ENCODE data around the gene PIK3R4.

The PIK3R4 gene

DNA sequence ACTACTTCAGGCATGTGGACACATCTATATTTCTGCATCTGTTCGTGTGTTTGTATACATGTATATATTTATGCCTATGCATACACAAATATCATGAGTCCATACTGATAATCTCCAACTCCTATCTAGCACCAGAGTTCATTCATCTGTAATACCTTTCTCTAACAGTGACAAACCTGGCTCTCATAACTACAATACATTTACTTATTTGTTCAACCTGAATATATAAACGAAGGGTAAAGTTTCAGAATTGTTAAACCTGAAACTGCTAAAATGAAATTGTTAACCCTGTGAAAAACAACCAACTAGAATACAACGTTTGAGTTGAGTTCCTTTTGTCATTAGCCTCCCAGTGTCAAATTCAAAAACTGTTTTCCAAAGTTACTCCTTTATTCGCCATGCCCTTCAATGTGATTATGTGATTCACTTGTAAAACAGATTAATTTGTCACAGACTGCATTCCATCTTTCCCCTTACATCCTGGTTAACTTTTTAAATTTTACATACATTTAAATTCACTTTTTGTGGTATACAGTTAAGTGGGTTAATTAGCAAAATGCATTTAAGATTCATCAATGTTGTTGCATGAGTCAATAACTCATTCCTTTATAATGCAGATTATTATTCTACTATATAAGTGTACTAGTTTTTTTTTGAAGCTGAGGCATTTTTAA, 58.5 kb downstream of the PIK3R4 start:
- DNase-seq = no peak

DNA sequence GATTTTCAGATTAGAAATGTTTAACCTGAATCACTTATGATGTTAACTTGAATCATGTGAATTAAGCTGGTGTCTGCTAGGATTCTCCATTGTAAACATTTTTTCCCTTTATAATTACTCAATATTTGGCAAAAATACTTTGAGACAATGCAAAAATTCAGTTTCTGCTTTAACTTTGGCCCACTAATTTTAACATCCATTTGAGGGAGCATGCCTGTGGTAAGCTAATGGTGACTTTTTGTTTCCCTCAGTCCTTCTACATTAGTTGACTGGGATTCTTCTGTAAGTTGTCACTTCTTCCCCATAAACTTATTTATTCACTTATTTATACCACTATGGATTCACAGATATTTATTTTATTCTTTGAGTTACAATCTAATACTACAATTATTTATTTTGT, 59.3 kb downstream of the PIK3R4 start:
- DNase-seq = no peak

DNA sequence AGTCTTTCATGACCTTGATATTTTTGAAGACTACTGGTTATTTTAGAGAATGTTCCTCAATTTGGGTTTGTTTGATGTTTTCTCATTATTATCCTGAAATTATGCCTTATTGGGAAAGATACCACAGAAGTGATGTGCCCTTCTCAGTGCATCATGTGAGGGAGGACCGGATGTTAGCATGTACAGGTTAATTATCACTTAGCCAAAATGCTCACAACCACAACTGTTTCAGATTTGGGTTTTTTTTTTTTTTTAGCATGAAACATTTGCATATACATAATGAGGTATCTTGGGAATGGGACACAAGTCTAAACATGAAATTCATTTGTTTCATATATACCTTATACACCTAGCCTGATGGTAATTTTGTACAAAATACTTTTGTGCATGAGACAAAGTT, 59.8 kb downstream of the PIK3R4 start:
- DNase-seq = no peak

GRCh38 chr3:130682131-130682530, 64.5 kb downstream of the PIK3R4 start:
- no peak for DNase-seq

DNA sequence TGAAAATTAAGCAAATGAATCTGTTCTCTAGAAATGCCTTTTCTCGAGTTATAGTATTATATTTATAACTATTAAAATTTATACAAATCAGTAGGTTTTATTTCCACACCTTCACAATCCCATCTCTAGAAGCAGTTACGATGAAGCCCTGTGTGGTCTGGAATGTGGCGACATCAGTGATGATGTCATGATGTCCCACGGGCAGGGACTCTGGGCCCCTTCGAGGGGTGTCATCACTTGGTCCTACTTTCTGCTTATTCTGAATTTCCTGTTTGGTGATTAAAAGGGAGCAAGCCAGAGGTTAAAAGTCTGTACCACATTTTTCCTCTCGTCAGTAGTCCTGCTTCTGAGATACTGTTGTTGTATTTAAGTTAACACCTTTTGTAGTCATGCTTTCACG, 67.4 kb downstream of the PIK3R4 start:
- DNase-seq = no peak

GRCh38 chr3:130677343-130677742, 69.3 kb downstream of the PIK3R4 start:
- DNase-seq = peak; percentile 66

DNA sequence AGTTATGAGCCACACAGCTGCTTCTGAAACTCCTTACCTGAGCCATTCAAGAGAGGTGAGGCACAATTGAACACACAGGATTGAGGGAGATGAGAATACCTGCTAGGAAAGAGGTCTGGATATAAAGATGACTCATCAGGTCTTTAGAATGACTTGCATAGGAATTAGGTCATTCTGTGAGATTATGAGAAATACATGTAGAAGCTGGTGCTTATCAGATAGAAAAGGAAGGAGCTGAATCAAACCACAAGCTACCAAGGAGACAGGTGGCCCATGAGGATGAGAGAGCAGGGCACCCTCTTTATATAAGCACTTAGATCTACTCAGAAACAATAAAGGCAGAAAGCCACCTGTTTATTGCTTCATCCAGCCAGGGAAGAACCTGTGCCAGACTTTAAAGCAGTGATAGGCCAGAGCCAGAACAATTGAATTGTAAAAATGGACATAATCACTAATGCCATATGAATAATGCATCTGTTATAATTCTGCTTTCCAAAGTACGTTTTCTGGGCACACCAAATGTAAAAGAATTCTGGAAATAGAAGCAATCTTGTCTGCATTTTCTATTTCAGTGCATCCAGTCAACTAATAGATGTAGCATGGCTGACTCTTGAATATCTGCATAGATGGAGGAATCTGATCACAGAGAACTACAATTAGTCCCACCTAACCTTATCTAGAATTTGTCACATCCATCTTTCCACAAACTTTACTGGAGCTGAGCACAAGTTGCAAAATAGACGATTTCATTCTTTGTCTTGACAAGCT, 74.9 kb downstream of the PIK3R4 start:
- peak; percentile 45 for DNase-seq

GRCh38 chr3:130669740-130670139, 76.9 kb downstream of the PIK3R4 start:
- DNase-seq = no peak

- DNase-seq = peak; percentile 40
These were observed 83.5 kb downstream of the PIK3R4 start for GRCh38 chr3:130663092-130663491.

DNA sequence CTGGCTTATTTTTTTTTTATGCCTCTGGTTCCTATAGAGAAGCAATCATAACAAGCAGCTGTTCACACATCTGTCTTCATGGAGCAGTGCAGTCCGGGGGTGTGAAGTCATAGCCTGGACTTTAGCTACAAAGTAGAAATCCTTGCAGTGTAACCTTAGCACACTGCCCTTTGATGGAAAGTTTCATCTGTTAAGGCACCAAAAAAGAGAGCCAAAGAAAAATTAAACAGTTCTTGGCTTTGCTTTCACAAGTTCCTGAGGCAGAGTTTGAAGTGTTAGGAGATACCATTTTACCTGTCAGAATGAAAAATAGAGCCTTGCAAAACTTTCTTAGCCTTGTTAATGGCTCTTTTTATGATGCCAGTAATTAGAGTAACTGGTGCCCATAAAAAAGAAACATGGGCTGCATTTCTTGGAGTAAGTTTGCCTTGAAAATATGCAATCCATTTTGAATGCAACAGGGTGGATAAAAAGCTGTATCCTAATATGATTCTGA, 84.1 kb downstream of the PIK3R4 start:
- DNase-seq = no peak

- DNase-seq = no peak
These were observed 85.3 kb downstream of the PIK3R4 start for GRCh38 chr3:130661140-130661891.

GRCh38 chr3:130659911-130660310, 86.7 kb downstream of the PIK3R4 start:
- no peak for DNase-seq

- no peak for DNase-seq
These were observed 88.0 kb downstream of the PIK3R4 start for GRCh38 chr3:130658678-130659077.

DNA sequence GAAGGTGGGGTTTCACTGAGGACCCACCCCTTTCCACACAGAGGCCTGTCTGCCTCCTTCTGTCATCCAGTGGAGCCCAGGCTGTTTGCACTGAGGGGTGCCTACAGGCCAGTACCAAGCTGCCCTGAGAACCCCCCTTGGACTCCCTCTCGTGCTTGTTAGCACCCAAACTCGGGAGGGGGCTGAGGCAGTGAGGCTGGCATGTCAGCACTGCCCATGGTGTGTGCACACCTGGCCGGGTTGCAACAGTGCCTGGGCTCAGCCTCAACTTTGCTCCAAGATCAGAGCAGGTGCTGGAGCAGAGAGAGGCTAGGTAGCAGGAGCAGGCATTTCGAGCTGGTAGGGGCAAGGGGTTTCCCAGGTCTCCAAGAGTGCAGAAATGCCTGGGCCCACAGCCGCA, 90.0 kb downstream of the PIK3R4 start:
- no peak for DNase-seq

GRCh38 chr3:130654921-130655320, 91.7 kb downstream of the PIK3R4 start:
- peak; percentile 29 for DNase-seq

- no peak for DNase-seq
These were observed 92.5 kb downstream of the PIK3R4 start for GRCh38 chr3:130654091-130654490.

- DNase-seq = no peak
These were observed 97.5 kb downstream of the PIK3R4 start for GRCh38 chr3:130649061-130649654.

GRCh38 chr3:130648293-130648692, 98.3 kb downstream of the PIK3R4 start:
- no peak for DNase-seq

GRCh38 chr3:130645261-130645660, 101.4 kb downstream of the PIK3R4 start:
- no peak for DNase-seq

- DNase-seq = no peak
These were observed 101.9 kb downstream of the PIK3R4 start for GRCh38 chr3:130644628-130645253.

DNA sequence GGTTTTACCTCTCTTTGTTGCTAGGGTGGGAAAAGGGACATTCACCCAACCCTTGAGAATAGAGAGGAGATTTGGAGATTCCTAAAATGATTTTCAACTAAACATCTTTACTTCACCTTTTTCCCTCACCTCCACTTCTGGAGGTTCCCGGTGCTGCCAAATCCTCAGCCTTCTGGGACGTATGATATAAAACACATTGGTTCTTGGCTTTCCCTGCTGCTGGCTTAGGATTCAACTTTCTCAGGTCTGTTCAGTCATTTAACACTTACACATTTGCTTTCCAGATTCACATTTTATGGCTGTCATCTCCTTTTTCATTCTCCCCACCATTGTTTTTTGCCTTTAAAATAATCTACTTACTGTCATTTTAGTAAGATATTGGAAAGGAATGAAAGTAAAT, 106.6 kb downstream of the PIK3R4 start:
- DNase-seq = no peak

DNA sequence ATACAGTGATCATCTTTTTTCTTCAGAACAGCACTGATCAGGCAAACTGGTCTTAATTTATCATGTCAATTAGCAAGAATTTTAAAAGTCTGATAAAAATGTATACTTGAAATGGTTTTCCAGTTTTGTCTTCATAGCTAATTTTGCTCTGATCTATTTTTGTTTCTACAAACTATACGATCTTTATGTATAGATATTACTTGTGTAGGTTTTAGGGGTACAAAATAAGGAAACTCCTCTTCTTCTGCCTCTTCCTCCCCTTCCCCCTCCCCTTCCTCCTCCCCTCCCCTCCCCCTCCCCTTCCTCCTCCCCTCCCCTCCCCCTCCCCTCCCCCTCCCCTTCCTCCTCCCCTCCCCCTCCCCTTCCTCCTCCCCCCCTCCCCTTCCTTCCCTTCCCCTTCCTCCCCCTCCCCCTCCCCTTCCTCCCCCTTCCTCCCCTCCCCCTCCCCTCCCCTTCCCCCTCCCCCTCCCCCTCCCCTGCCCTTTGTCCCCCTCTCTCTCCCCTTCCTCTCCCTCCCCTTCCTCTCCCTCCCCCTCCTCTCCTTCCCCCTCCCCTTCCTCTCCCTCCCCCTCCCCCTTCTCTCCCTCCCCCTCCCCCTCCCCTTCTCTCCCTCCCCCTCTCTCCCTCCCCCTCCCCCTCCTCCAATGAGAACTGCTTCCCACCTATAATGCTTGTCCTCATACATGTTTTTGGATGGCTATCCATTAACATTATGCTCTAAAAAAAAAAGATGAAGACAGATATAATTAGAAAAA, 110.0 kb downstream of the PIK3R4 start:
- DNase-seq = no peak
